Mucosa of rectum (tissue), 2 donors: ENCODE data around the gene AHCYL2.
"Not testable (repeated sequence)": the region's sequence is repeated elsewhere in the genome, so short reads cannot be mapped to it uniquely, and the experiment has no call there.

Experiments used
- H3K27ac ChIP-seq, 2 donors: one replicate each; pipeline ENCODE4 v1.7.0; 2013; ENCODE audit warnings: inconsistent platforms in 2 of 2, low read depth in 2 of 2, low read length in 2 of 2
- H3K27me3 ChIP-seq, 2 donors: one replicate each; pipeline ENCODE4 v1.7.0; 2013; ENCODE audit warnings: low read length in 2 of 2; ENCODE audit not compliant: control insufficient read depth in 2 of 2, insufficient read depth in 2 of 2
- H3K36me3 ChIP-seq, 2 donors: one replicate each; pipeline ENCODE4 v1.7.0; 2013; ENCODE audit warnings: low read length in 2 of 2; ENCODE audit not compliant: control insufficient read depth in 2 of 2, insufficient read depth in 2 of 2
- H3K4me1 ChIP-seq, 2 donors: one replicate each; pipeline ENCODE4 v1.7.0; 2013; ENCODE audit warnings: low read length in 2 of 2, mild to moderate bottlenecking in 1 of 2; ENCODE audit not compliant: control insufficient read depth in 2 of 2, insufficient read depth in 2 of 2
- H3K4me3 ChIP-seq, 2 donors: one replicate each; pipeline ENCODE4 v1.7.0; 2013; ENCODE audit warnings: low read length in 2 of 2
- H3K9ac ChIP-seq, 2 donors: one replicate each; pipeline ENCODE4 v1.7.0; 2013; ENCODE audit warnings: low read length in 2 of 2, low read depth in 1 of 2, mild to moderate bottlenecking in 1 of 2
- H3K9me3 ChIP-seq, 2 donors: one replicate each; pipeline ENCODE4 v1.7.0; 2013; ENCODE audit warnings: low read length in 2 of 2; ENCODE audit not compliant: control insufficient read depth in 2 of 2
- donor health status: healthy.
- donor health status: Normal muscosa, but diverticular disease.

AHCYL2 gene

GRCh38 chr7:129244220-129244619 is 19.4 kb downstream of the AHCYL2 start:
- no peaks in the 10 kb centered on the region for H3K36me3 ChIP-seq
- no peak overlapping the region for H3K4me3 ChIP-seq
- H3K27ac ChIP-seq = no peak overlapping the region
- H3K27me3 ChIP-seq = no peaks in the 10 kb centered on the region
- H3K9me3 ChIP-seq = no peaks in the 10 kb centered on the region
- no peak overlapping the region for H3K9ac ChIP-seq
- H3K4me1 ChIP-seq = no peaks in the 10 kb centered on the region

DNA sequence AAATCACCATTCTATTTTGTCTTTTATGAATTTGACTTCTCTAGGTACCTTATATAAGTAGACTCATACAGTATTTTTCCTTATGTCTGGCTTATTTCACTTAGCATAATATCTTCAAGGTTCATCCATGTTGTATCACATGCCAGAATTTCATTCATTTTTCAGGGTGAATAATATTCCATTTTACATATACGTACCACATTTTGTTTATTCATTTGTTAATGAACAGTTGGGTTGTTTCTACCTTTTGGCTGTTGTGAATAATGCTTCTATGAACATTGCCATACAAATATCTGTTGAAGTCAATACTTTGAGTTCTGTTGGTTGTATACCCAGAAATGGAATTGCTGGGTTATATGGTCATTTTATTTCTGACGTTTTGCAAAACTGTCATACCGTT is 20.7 kb downstream of the AHCYL2 start:
- Histone ChIP-seq H3K27ac (no peak overlapping the region), H3K4me3 (no peak overlapping the region), H3K9me3 (no peaks in the 10 kb centered on the region), H3K36me3 (no peaks in the 10 kb centered on the region), H3K9ac (no peak overlapping the region), H3K27me3 (no peaks in the 10 kb centered on the region), H3K4me1 (no peaks in the 10 kb centered on the region)

DNA sequence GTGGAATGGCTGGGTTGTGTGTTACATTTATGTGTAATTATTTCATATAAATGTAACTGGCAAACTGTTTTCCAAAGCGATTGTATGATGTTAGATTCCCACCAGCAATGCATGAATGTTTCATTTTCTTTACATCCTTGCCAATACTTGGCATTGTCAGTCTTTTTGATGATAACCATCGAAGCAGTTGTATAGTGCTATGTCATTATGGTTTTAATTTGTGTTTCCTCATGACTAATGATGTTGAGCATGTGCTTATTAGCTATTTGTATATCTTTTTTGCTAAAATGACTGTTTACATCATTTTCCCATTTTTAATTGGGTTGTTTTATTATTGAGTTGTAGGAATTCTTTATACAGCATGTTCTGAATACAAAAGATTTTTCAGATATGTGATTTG is 22.3 kb downstream of the AHCYL2 start:
- Histone ChIP-seq H3K9me3 (no peaks in the 10 kb centered on the region), H3K4me1 (no peaks in the 10 kb centered on the region), H3K36me3 (no peaks in the 10 kb centered on the region), H3K27me3 (no peaks in the 10 kb centered on the region), H3K27ac (no peak overlapping the region), H3K9ac (no peak overlapping the region), H3K4me3 (no peak overlapping the region)

DNA sequence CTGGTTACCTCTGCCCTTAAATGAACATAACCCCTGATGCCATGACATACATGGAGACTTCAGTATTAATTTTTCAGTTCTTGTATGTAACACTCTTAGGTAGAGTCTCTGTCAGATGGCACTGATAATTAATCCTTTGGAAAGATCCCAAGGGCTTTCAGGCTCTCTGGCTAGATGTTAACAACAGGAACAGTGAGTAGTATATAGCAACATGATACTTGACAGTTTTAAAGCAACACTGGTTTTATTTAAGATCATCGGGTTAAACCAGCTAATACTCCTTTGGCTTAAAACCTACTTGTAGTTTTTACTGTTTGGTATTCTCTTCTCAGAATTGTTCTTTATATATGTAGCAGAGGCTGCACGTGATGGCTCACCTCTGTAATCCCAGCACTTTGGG is 27.3 kb downstream of the AHCYL2 start:
- Histone ChIP-seq H3K36me3 (no peaks in the 10 kb centered on the region), H3K27ac (no peak overlapping the region), H3K4me3 (no peak overlapping the region), H3K9me3 (no peaks in the 10 kb centered on the region), H3K4me1 (no peaks in the 10 kb centered on the region), H3K9ac (no peak overlapping the region), H3K27me3 (no peaks in the 10 kb centered on the region)

- H3K9me3 ChIP-seq, H3K27me3 ChIP-seq, H3K27ac ChIP-seq, H3K36me3 ChIP-seq, H3K9ac ChIP-seq, H3K4me1 ChIP-seq, H3K4me3 ChIP-seq: not testable (repeated sequence)
Measured at GRCh38 chr7:129252603-129253002, 27.8 kb downstream of the AHCYL2 start.

GRCh38 chr7:129255800-129256199 is 31.0 kb downstream of the AHCYL2 start:
- Histone ChIP-seq H3K9me3 (no peaks in the 10 kb centered on the region), H3K4me1 (no peaks in the 10 kb centered on the region), H3K27ac (no peak overlapping the region), H3K4me3 (no peak overlapping the region), H3K9ac (no peak overlapping the region), H3K36me3 (no peaks in the 10 kb centered on the region), H3K27me3 (no peaks in the 10 kb centered on the region)

DNA sequence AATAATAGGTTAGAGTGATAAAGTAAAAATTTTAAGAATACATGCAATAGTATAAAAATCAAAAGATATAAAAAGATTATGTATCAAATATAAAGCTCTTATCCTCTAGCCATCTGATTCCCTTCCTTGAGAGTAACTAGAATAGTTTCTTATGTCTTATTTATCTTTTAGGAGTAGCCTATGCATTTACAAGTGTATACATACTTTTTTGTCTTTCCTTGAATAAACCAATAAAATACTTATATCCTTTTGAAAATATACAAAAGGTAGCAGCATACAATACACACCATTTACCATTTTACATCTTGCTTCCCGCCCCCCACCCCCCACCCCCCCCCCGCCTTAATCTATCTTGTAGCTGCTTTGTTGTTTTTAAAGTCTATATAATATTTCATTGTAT is 31.4 kb downstream of the AHCYL2 start:
- H3K4me3 ChIP-seq = no peak overlapping the region
- no peaks in the 10 kb centered on the region for H3K27me3 ChIP-seq
- no peaks in the 10 kb centered on the region for H3K36me3 ChIP-seq
- H3K9me3 ChIP-seq = no peaks in the 10 kb centered on the region
- H3K9ac ChIP-seq = no peak overlapping the region
- no peak overlapping the region for H3K27ac ChIP-seq
- H3K4me1 ChIP-seq = no peaks in the 10 kb centered on the region

GRCh38 chr7:129257168-129257567 is 32.3 kb downstream of the AHCYL2 start:
- no peaks in the 10 kb centered on the region for H3K27me3 ChIP-seq
- no peaks in the 10 kb centered on the region for H3K4me1 ChIP-seq
- H3K4me3 ChIP-seq = no peak overlapping the region
- no peaks in the 10 kb centered on the region for H3K36me3 ChIP-seq
- H3K9me3 ChIP-seq = no peaks in the 10 kb centered on the region
- H3K27ac ChIP-seq = no peak overlapping the region
- H3K9ac ChIP-seq = no peak overlapping the region

GRCh38 chr7:129258649-129259389 is 34.0 kb downstream of the AHCYL2 start:
- Histone ChIP-seq H3K9me3 (no peaks in the 10 kb centered on the region), H3K4me3 (no peak overlapping the region), H3K9ac (no peak overlapping the region), H3K36me3 (no peaks in the 10 kb centered on the region), H3K27me3 (no peaks in the 10 kb centered on the region), H3K27ac (no peak overlapping the region), H3K4me1 (no peaks in the 10 kb centered on the region)

DNA sequence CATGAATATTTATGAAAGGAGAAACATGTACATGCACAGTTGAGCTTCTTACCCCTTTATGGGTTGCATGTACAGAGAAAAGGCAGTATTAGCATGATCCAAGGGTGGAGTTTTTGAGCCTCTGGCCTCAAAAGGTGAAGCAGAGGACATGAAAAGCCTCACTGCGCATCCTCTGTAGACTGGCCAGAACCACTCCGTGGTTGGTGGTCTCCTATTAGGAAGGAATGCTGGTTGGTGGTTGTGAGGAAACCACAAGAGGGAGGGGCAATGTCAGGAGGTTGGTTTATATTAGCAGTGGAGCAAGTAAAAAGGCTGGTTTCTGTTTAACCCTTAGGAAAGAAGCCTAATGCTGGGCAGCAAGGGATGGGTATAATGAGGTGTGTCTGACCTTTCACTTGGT is 37.5 kb downstream of the AHCYL2 start:
- no peak overlapping the region for H3K4me3 ChIP-seq
- H3K4me1 ChIP-seq = no peaks in the 10 kb centered on the region
- H3K9me3 ChIP-seq = no peaks in the 10 kb centered on the region
- no peaks in the 10 kb centered on the region for H3K27me3 ChIP-seq
- no peak overlapping the region for H3K9ac ChIP-seq
- H3K36me3 ChIP-seq = no peaks in the 10 kb centered on the region
- no peak overlapping the region for H3K27ac ChIP-seq

GRCh38 chr7:129263168-129263567 is 38.3 kb downstream of the AHCYL2 start:
- Histone ChIP-seq H3K4me3 (no peak overlapping the region), H3K36me3 (no peaks in the 10 kb centered on the region), H3K9ac (no peak overlapping the region), H3K27me3 (no peaks in the 10 kb centered on the region), H3K4me1 (no peaks in the 10 kb centered on the region), H3K27ac (no peak overlapping the region), H3K9me3 (no peaks in the 10 kb centered on the region)
